ENCODE results near the gene EDA. TPM values are rescaled to one million over a fixed set of nuclear protein-coding genes. Genes with fewer than 3 reads are reported as not detected.

Gene EDA
- 3.4 and 4.2 TPM in 2 replicates for total RNA-seq

GRCh38 chrX:69615779-69616456 is at the start of gene EDA:
EDA (plus strand) TSS chrX:69616113.

GRCh38 chrX:70049925-70050324 is 434.0 kb downstream of the EDA start, which contains the start of gene AWAT2:
AWAT2 (minus strand) TSS chrX:70049938; CDS start chrX:70049932, 6 bp downstream.

GRCh38 chrX:70062076-70062475 is 446.2 kb downstream of the EDA start, which contains the start of gene OTUD6A:
OTUD6A (plus strand) TSS chrX:70062457; CDS start chrX:70062525, 68 bp downstream.

Other genes with a start within 250 kb of the EDA start
- 0.16 TPM in 1 of 2 replicates, not detected in the other for gene NALF2, start 111.8 kb upstream of the EDA start, total RNA-seq